ENCODE data around the gene SLC35B2. TPM values are rescaled to one million over a fixed set of nuclear protein-coding genes. Genes with fewer than 3 reads are reported as not detected.

SLC35B2 gene
- polyA plus RNA-seq, 1 experiment = 83.5 TPM

DNA sequence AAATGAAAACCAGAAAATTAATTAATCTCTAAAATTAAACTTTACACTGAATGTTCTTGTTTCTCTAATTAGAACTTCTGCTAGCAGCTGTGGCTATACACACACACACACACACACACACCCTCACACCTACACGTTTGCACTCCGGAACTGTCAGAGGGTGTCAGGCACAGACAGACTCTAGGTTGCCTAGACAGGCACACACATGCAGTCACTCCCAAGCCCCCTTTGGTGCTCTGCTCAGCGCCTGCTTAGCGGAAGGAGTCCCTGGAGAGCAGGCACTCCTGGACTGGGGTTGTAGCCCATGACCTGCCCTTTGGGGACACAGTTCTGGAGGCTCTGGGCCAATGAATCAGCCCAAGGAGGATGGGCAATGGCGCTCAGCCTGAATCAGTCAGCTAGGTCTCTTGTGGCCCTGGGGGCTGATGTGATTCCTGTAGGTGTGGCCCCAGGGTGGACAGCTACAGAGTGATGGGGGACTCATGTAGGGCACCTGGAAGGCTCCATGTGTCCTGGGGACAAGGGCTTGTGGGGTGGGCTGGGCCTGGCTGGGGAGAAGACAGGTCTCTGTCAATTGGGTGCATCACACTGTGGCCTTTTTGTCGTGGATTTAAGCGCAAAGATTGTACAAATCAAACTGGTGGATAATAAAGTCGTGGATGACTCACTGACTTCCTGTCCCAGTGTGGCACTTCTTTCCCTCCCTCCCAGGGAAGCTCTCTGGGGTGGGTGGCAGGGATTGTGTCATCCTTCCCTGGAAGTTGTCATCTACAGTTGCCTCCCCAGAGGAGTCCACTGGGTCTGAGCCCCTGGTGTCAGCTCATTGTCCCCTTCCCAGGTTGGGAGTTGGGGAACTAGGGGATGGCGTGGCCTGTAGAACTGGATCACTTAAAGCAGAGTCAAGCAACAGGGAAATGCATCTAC lies 21.7 kb upstream of the SLC35B2 start:
- CTCF ChIA-PET = no interaction called here
- H3K9me3 ChIP-seq (ENCODE audit: control insufficient read depth, insufficient read depth, low read length) = peaks cover 5% of the 10 kb centered on the region; the same call in 1 of the 2 replicates
- POLR2A ChIA-PET = no interaction called here
- no peak for DNase-seq (ENCODE audit: low read depth, low spot score)
- H3K27me3 ChIP-seq (ENCODE audit: control insufficient read depth, insufficient read depth, low read length) = peaks cover 55% of the 10 kb centered on the region
- no peak overlapping the region for H3K27ac ChIP-seq (ENCODE audit: low read depth, low read length)
- H3K4me3 ChIP-seq (ENCODE audit: low read depth, low read length) = no peak overlapping the region
- TF ChIP-seq, protein P1, sequence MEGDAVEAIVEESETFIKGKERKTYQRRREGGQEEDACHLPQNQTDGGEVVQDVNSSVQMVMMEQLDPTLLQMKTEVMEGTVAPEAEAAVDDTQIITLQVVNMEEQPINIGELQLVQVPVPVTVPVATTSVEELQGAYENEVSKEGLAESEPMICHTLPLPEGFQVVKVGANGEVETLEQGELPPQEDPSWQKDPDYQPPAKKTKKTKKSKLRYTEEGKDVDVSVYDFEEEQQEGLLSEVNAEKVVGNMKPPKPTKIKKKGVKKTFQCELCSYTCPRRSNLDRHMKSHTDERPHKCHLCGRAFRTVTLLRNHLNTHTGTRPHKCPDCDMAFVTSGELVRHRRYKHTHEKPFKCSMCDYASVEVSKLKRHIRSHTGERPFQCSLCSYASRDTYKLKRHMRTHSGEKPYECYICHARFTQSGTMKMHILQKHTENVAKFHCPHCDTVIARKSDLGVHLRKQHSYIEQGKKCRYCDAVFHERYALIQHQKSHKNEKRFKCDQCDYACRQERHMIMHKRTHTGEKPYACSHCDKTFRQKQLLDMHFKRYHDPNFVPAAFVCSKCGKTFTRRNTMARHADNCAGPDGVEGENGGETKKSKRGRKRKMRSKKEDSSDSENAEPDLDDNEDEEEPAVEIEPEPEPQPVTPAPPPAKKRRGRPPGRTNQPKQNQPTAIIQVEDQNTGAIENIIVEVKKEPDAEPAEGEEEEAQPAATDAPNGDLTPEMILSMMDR (IDR thresholded peaks at IDR 0.05; ENCODE audit: low read depth, low read length) = no peak

DNA sequence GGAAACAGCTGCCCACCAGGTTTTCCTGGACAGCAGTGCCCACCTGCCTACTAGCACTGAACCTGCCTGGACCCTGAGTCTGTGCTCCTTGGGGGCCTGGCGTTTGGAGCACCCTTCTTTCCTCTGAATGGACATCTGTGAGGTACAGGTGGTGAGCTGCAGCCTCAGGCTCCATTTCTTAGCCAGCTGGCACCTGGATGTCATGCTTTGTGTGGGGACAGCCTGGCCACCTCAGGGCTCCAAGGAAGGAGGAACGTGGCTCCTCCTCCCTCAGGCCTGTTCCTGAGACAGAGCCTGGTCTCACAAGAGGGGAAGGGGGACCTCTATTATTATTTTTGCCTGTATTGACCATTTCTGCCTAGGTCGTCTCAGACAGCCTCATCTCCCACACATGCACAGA lies 21.0 kb upstream of the SLC35B2 start:
- H3K27ac ChIP-seq (ENCODE audit: low read depth, low read length) = no peak overlapping the region
- H3K4me3 ChIP-seq (ENCODE audit: low read depth, low read length) = no peak overlapping the region
- DNase-seq (ENCODE audit: low read depth, low spot score) = no peak
- H3K9me3 ChIP-seq (ENCODE audit: control insufficient read depth, insufficient read depth, low read length) = peaks cover 5% of the 10 kb centered on the region; the same call in 1 of the 2 replicates
- H3K27me3 ChIP-seq (ENCODE audit: control insufficient read depth, insufficient read depth, low read length) = peaks cover 59% of the 10 kb centered on the region
- POLR2A ChIA-PET = no interaction called here
- TF ChIP-seq, protein P1 (IDR thresholded peaks at IDR 0.05; ENCODE audit: low read depth, low read length) = no peak
- CTCF ChIA-PET = interaction anchor here (1.1 kb wide), 1 partner anchor 60 kb away, joined by 3 read pairs; no protein-coding TSS in a partner anchor

DNA sequence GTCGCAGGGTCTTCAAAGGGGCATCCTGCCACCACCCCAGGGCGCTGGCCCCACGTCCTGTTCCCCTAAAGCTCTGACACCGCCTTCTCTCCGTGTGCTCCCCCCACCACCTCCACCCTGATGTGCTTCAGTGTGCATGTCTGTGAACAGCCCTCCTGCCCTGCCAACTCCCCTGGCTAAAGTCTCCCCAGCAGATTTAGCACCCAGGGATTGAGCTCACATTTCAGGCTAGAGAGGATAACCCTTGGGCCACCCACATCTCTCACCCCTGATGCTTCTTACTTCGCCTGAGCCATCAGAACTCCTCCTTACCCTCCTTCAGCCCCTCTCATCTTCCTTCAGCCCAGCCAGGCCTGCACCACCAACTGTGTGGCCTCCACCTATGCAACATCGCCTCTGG lies 20.4 kb upstream of the SLC35B2 start:
- ChIA-PET CTCF (interaction anchor here (1.1 kb wide), 1 partner anchor 61 kb away, joined by 3 read pairs; no protein-coding TSS in a partner anchor), POLR2A (interaction anchor here (0.6 kb wide), 1 partner anchor 21 kb away, joined by 3 read pairs; no protein-coding TSS in a partner anchor)
- no peak for DNase-seq (ENCODE audit: low read depth, low spot score)
- H3K27ac ChIP-seq (ENCODE audit: low read depth, low read length) = no peak overlapping the region
- H3K9me3 ChIP-seq (ENCODE audit: control insufficient read depth, insufficient read depth, low read length) = peaks cover 5% of the 10 kb centered on the region; the same call in 1 of the 2 replicates
- H3K27me3 ChIP-seq (ENCODE audit: control insufficient read depth, insufficient read depth, low read length) = peaks cover 59% of the 10 kb centered on the region
- TF ChIP-seq, protein P1 (IDR thresholded peaks at IDR 0.05; ENCODE audit: low read depth, low read length) = no peak
- no peak overlapping the region for H3K4me3 ChIP-seq (ENCODE audit: low read depth, low read length)

DNA sequence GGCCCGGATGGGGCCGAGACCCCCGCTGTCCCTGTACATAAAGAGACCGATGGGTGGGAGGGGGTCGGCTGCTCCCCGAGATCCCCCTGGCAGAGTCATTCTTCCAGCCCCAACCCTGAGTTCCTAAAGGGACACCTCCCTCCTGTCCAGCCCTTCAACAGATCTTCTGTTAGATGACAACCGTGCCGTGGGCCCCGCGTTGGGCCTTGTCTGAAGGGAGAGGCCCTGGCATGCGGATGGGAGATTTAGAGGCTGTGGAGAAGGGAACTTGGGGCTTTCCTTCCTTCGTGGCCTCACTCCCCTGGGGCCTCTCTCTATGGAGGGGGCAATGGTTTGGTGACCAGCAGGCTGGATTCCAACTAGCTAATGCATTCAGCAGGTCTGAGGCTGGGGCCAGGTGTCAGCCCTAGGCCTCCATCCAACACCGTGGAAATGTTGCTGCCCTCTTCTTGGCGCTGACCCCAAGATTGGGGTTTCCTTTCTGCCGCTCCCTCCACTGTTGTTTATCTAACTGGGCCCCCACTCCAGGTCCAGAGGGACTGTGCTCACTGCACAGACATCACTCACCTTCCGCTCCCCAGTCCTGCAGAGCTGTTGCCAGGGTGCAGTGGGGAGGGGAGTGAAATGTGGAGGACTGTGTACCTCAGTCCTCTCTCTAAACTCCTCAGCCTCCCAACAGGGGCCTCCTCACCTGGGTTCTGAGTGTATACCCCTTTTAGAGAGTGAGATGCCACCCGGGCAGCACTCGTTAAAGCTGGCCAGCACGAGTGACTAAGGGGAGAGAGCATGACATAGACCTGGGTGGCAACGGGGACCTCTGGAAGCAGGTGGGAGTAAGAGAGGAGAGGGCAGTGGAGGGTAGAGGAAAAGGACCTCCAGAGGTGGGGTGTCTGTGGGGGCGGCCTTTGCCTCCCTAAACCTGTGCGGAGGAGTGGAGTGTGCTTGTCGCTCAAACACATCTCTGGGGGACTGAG lies 19.6 kb upstream of the SLC35B2 start:
- ChIA-PET CTCF (interaction anchor here (1.1 kb wide), 1 partner anchor 61 kb away, joined by 3 read pairs; no protein-coding TSS in a partner anchor), POLR2A (interaction anchor here (0.6 kb wide), 1 partner anchor 20 kb away, joined by 3 read pairs; no protein-coding TSS in a partner anchor)
- Histone ChIP-seq H3K4me3 (ENCODE audit: low read depth, low read length) (no peak overlapping the region), H3K27ac (ENCODE audit: low read depth, low read length) (no peak overlapping the region), H3K9me3 (ENCODE audit: control insufficient read depth, insufficient read depth, low read length) (peaks cover 5% of the 10 kb centered on the region; the same call in 1 of the 2 replicates), H3K27me3 (ENCODE audit: control insufficient read depth, insufficient read depth, low read length) (peaks cover 67% of the 10 kb centered on the region)
- DNase-seq (ENCODE audit: low read depth, low spot score) = no peak
- TF ChIP-seq, protein P1 (IDR thresholded peaks at IDR 0.05; ENCODE audit: low read depth, low read length) = no peak

Data from AG04450 (cell line).